Cardiac fibroblast (primary cell): ENCODE data around the gene PARP11.

Experiments
- DNase-seq, 2 donors: peaks; one replicate each; pipeline versions ENCODE4 v3.0.0 to v3.0.0-alpha.2; 2010; ENCODE audit warnings: low read depth in 2 of 2
- H3K4me3 ChIP-seq, 2 donors: replicated peaks in 1 of 2; 1 replicate in 1 of 2; 2 replicates in 1 of 2; pipeline ENCODE4 v1.5.1; 2011; ENCODE audit warnings: low read depth in 2 of 2, low read length in 2 of 2, mild to moderate bottlenecking in 2 of 2, moderate library complexity in 1 of 2
- TF ChIP-seq, protein P1 (sequence below): IDR thresholded peaks from one replicate; pipeline ENCODE4 v1.5.1; 2011; ENCODE audit warnings: low read depth, mild to moderate bottlenecking, low read length, inconsistent platforms

PARP11 gene

DNA sequence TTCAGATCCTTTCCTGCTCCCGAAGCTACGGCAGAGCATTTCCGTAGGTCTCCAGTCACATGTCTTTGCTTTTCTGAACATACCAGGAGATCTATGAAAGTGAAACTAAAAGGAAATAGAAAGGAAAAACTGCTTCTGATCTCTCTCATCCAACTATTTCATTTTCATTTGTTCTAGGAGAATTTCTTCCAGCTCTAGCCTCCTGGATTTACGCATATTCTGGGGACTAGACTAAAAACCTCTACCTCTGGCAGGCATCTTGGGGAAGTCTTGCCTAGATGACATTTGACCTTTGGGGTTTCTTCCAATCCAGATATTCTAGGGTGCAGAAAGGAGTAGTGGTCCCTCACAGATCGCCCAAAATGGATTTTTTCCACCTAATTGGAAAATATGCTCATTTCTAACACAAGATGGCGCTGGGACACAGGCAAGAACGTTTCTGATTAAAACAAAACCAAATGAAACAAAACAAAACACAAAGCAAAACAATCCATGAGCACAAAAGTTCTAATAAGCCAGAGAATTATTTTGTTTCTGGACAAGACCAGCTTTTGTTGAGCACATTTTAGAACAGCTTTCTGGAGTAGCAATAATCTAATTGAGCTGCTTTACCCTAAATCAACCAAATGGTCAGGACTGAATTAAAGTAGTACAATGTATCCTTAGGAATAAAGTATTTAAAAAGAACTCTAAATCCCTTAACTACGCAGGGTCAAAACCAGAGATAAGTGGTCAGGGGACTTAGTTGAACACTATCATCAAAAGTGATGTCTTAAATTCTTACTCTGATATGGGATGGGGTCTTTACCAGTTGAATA lies 12.3 kb upstream of the PARP11 start:
- H3K4me3 ChIP-seq: peak overlapping the region; percentile 32 to 56
- TF ChIP-seq, protein P1, sequence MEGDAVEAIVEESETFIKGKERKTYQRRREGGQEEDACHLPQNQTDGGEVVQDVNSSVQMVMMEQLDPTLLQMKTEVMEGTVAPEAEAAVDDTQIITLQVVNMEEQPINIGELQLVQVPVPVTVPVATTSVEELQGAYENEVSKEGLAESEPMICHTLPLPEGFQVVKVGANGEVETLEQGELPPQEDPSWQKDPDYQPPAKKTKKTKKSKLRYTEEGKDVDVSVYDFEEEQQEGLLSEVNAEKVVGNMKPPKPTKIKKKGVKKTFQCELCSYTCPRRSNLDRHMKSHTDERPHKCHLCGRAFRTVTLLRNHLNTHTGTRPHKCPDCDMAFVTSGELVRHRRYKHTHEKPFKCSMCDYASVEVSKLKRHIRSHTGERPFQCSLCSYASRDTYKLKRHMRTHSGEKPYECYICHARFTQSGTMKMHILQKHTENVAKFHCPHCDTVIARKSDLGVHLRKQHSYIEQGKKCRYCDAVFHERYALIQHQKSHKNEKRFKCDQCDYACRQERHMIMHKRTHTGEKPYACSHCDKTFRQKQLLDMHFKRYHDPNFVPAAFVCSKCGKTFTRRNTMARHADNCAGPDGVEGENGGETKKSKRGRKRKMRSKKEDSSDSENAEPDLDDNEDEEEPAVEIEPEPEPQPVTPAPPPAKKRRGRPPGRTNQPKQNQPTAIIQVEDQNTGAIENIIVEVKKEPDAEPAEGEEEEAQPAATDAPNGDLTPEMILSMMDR: peak; percentile 72
- peak; percentile 67 to 72 for DNase-seq

DNA sequence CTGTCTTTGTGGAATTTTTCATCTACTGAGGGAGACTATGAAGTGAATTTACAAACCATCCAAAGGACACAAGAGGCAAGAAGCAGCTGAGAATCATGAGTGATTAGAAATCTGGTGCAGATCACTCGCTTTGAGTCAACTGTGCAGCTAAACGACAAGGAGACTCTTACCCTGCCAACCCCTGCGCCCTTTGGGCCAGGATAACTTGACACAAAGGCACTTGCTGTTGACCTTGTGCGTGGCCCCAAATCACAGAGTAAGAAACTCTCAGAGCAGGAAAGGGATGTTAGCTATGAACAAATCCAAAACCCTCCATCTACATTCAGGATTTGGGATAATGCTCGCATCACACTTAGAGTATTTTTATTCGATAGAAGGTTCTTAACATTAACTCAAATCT lies 11.5 kb upstream of the PARP11 start:
- H3K4me3 ChIP-seq: no peak overlapping the region
- TF ChIP-seq, protein P1: no peak

DNA sequence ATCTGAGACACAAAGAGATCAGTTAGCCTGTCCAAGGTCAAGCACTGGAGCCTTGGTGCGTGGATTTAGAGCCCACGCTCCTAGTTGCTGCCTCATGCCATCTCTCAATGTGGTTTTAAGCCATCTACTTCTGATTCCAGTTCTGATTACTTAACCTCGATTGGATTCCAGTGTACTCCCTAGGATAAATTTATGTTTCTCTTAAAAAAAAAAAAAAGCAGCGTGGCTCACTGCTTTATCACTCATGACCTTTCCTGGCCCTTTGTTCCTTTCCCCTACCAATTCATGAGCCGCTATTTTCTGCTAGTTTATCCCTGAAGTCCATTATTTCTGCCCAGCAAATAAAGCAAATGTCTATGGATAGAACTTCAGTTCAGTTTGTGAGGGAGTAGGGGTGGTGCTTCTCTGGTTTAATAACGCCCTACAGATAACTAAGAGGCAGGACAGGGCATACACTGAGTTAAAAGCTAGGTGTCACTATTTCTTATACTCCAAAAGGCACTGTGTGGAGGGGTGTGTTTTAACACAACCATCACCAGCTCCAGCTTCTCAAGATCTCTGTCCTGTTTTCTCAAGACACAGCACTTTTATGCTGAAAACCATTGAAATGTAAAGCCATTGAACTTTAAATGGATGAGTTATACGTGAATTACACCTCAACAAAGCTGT lies 9.8 kb upstream of the PARP11 start:
- H3K4me3 ChIP-seq: no peak overlapping the region
- TF ChIP-seq, protein P1: peak; percentile 34
- peak; percentile 29 to 31 for DNase-seq

More for the DNA sequence above, 11.5 kb upstream of the PARP11 start:
- no peak for DNase-seq

DNA sequence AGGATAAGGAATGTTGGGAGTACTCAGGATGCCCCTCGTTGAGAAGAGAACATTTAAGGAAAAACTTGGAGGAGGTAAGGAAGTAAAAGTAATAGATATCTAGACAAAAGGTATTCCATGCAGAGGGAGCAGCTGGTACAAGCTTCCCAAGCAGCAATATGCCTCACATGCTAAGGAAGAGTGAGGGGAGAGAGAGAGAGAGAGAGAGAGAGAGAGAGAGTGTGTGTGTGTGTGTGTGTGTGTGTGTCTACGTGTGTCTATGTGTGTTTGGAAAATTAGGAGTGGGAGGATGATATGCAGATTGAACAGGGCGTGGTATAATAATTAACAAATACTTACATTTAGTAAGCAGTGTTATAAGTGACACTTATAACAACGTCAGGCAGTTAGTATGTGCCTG lies 9.2 kb upstream of the PARP11 start:
- TF ChIP-seq, protein P1: no peak
- no peak overlapping the region for H3K4me3 ChIP-seq
- DNase-seq: no peak

DNA sequence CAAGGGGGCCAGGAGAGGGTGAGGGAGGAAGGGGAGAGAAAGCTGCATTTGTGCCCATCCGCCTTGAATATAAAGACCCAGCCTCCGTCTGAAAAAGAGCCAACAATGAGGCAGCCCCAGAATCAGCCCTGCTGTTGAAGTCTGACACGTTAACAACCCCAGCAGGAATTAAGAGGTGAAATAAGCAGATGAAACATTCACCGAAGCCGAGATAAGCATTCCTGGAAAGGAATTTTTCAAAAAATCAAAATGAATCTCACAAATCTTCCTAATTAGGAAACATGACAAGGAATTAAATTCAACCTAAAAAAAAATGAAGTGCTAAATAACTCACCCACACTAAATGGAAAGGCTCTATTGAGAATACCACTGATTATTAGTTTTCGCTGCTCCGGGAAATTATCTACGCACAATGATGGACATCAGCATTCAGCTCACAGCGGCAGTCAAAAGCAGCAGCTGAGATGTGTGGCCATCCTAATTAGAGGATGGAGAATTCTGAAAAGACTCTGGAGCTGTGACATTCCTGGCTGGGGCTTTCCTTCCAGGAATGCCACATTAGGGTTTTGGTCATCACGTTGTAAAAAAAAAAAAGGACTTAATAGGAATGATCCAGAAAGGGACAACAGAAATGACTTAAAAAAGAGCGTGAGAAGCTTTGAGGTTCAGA lies 8.2 kb upstream of the PARP11 start:
- no peak overlapping the region for H3K4me3 ChIP-seq
- TF ChIP-seq, protein P1: no peak
- DNase-seq: no peak

DNA sequence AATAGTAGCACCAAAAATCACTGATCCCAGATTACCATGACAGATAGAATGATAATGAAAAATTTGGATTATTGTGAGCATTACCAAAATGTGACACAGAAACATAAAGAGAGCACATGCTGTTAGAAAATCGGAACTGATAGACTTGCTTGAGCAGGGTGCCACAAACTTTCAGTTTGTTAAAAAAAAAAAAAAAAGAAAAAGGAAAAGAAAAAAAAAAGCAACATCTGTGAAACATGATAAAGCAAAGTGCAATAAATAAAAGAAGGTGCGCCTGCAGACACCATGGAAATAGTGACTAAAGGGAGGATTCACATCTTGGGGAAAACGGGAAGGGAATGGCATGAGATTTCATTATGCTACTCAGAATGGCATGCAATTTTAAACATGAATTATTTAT lies 6.6 kb upstream of the PARP11 start:
- DNase-seq: no peak
- TF ChIP-seq, protein P1: no peak
- no peak overlapping the region for H3K4me3 ChIP-seq
